HG03097 (cell line): ENCODE measurements around the gene COX4I2.
"Not testable (repeated sequence)": the region's sequence is repeated elsewhere in the genome, so short reads cannot be mapped to it uniquely, and the experiment has no call there.

Experiments used
- ATAC-seq: cut with Tn5 transposase; IDR thresholded peaks from one replicate; pipeline ENCODE4 v1.9.1; 2021; ENCODE audit not compliant: unreplicated experiment, low FRiP score

COX4I2 gene

GRCh38 chr20:31648104-31648503, 10.4 kb downstream of the COX4I2 start:
- not testable (repeated sequence) for ATAC-seq

GRCh38 chr20:31652917-31653396, 15.2 kb downstream of the COX4I2 start:
- ATAC-seq, result no peak

- no peak for ATAC-seq
Observed at GRCh38 chr20:31653561-31653960, 15.8 kb downstream of the COX4I2 start.

GRCh38 chr20:31654534-31654933, 16.8 kb downstream of the COX4I2 start:
- ATAC-seq, result no peak

GRCh38 chr20:31661625-31662371, 24.1 kb downstream of the COX4I2 start:
- ATAC-seq, result no peak

- no peak for ATAC-seq
Observed at GRCh38 chr20:31662372-31662854, 24.7 kb downstream of the COX4I2 start.

GRCh38 chr20:31663524-31663837, 25.8 kb downstream of the COX4I2 start:
- no peak for ATAC-seq

- ATAC-seq, result no peak
Observed at GRCh38 chr20:31663838-31664695, 26.4 kb downstream of the COX4I2 start.

- no peak for ATAC-seq
Observed at GRCh38 chr20:31664696-31665354, 27.1 kb downstream of the COX4I2 start.

GRCh38 chr20:31665753-31666152, 28.0 kb downstream of the COX4I2 start:
- no peak for ATAC-seq

GRCh38 chr20:31666258-31667042, 28.7 kb downstream of the COX4I2 start:
- ATAC-seq, result no peak

GRCh38 chr20:31667315-31668285, 29.9 kb downstream of the COX4I2 start:
- ATAC-seq, result no peak

GRCh38 chr20:31668944-31669343, 31.2 kb downstream of the COX4I2 start:
- ATAC-seq, result not testable (repeated sequence)

- no peak for ATAC-seq
Observed at GRCh38 chr20:31669876-31670275, 32.2 kb downstream of the COX4I2 start.

- no peak for ATAC-seq
Observed at GRCh38 chr20:31670371-31671228, 32.9 kb downstream of the COX4I2 start.

- no peak for ATAC-seq
Observed at GRCh38 chr20:31671324-31671723, 33.6 kb downstream of the COX4I2 start.

GRCh38 chr20:31673435-31673834, 35.7 kb downstream of the COX4I2 start:
- ATAC-seq, result no peak

- ATAC-seq, result no peak
Observed at GRCh38 chr20:31673943-31674463, 36.3 kb downstream of the COX4I2 start.
